ENCODE results near the gene MMP26.

The MMP26 gene

GRCh38 chr11:4677948-4678347 is 26.6 kb upstream of the MMP26 start:
- Histone ChIP-seq H3K27me3 (ENCODE audit: insufficient read depth, low read length, poor library complexity, severe bottlenecking) (no peaks in the 10 kb centered on the region), H3K36me3 (ENCODE audit: insufficient read depth, low read length) (no peaks in the 10 kb centered on the region), H4K20me1 (ENCODE audit: insufficient read depth, low read length, poor library complexity, severe bottlenecking) (no peaks in the 10 kb centered on the region), H3K4me1 (ENCODE audit: insufficient read depth, low read length, poor library complexity, severe bottlenecking) (no peaks in the 10 kb centered on the region), H3K4me3 (ENCODE audit: low read length, poor library complexity, severe bottlenecking) (no peak overlapping the region), H2AFZ (ENCODE audit: low read length) (no peak overlapping the region), H3K79me2 (ENCODE audit: insufficient read depth, low read length) (no peaks in the 10 kb centered on the region), H3K9me3 (ENCODE audit: insufficient read depth, low read depth, low read length) (no peaks in the 10 kb centered on the region), H3F3A (ENCODE audit: low read depth) (no peaks in the 10 kb centered on the region), H3K9ac (ENCODE audit: low read depth, low read length, poor library complexity, severe bottlenecking) (no peak overlapping the region), H3K4me2 (ENCODE audit: low read depth, low read length, poor library complexity, severe bottlenecking) (no peak overlapping the region), H3K9me2 (replicated peaks; ENCODE audit: low read depth, low read length) (no peaks in the 10 kb centered on the region)
- TF ChIP-seq, protein P1, sequence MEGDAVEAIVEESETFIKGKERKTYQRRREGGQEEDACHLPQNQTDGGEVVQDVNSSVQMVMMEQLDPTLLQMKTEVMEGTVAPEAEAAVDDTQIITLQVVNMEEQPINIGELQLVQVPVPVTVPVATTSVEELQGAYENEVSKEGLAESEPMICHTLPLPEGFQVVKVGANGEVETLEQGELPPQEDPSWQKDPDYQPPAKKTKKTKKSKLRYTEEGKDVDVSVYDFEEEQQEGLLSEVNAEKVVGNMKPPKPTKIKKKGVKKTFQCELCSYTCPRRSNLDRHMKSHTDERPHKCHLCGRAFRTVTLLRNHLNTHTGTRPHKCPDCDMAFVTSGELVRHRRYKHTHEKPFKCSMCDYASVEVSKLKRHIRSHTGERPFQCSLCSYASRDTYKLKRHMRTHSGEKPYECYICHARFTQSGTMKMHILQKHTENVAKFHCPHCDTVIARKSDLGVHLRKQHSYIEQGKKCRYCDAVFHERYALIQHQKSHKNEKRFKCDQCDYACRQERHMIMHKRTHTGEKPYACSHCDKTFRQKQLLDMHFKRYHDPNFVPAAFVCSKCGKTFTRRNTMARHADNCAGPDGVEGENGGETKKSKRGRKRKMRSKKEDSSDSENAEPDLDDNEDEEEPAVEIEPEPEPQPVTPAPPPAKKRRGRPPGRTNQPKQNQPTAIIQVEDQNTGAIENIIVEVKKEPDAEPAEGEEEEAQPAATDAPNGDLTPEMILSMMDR (conservative IDR thresholded peaks at IDR 0.05; ENCODE audit: low read length), result no peak
- TF ChIP-seq EZH2phosphoT487 (IDR thresholded peaks at IDR 0.05; ENCODE audit: borderline replicate concordance), result no peak

DNA sequence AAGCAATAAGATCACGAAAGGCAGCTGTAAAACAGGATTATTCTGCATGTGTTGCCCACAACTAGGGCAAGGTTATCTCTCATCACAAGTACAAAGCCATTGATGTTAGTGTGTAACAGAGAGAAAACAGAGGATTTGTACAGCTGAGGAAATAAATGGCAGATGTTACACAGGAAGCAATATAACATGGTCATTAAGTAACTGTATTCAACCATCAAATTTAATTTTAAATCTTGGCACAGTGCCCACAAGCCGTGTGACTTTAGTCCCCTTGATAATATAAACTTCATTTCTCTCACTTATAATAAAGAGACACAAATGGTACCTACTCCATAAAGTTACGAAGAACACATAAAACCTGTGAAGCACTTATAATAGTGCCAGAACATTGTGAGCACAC is 24.2 kb upstream of the MMP26 start:
- Histone ChIP-seq H3K9ac (ENCODE audit: low read depth, low read length, poor library complexity, severe bottlenecking) (no peak overlapping the region), H3K4me1 (ENCODE audit: insufficient read depth, low read length, poor library complexity, severe bottlenecking) (no peaks in the 10 kb centered on the region), H3K4me3 (ENCODE audit: low read length, poor library complexity, severe bottlenecking) (no peak overlapping the region), H3K4me2 (ENCODE audit: low read depth, low read length, poor library complexity, severe bottlenecking) (no peak overlapping the region), H3F3A (ENCODE audit: low read depth) (no peaks in the 10 kb centered on the region), H3K27me3 (ENCODE audit: insufficient read depth, low read length, poor library complexity, severe bottlenecking) (no peaks in the 10 kb centered on the region), H4K20me1 (ENCODE audit: insufficient read depth, low read length, poor library complexity, severe bottlenecking) (no peaks in the 10 kb centered on the region), H2AFZ (ENCODE audit: low read length) (no peak overlapping the region), H3K9me2 (replicated peaks; ENCODE audit: low read depth, low read length) (no peaks in the 10 kb centered on the region), H3K9me3 (ENCODE audit: insufficient read depth, low read depth, low read length) (no peaks in the 10 kb centered on the region), H3K36me3 (ENCODE audit: insufficient read depth, low read length) (no peaks in the 10 kb centered on the region), H3K79me2 (ENCODE audit: insufficient read depth, low read length) (no peaks in the 10 kb centered on the region)
- no peak for TF ChIP-seq EZH2phosphoT487 (IDR thresholded peaks at IDR 0.05; ENCODE audit: borderline replicate concordance)
- TF ChIP-seq, protein P1 (conservative IDR thresholded peaks at IDR 0.05; ENCODE audit: low read length), result no peak

DNA sequence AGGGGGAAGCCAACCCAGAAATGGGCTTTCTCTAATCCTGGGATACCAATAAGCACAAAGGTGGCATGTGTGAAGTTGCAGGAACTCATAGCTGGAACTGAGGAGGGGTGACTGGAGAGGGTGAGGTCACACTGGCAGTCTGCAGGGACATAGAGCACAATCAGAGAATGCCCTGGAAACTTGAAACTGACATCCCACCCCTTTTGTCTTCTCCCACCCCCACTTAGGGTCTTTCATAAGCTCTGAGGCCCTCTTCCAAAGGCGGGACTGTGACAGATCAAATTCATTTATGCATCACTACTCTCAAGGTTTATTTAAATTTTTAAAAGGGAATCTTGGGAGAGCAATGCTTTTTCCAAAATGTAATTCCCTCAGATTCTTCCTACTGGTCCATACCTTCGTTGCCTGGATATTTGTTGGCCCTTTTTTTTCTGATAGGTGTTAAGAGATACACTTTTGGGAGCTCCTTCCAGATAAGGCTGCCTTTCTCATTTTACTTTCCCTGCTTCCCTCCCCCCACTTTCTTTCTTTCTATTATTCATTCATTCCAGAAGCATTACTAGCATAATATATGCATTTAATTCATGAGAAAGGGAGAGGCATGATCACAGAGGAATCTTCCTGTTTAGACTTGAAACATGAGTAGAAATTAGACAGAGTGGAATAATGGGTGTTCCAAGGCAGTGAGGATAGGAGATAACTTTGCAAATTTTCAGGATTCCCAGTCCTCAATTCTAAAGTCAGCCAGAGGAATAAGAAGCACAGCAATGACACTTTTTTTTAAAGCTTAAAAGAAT is 21.8 kb upstream of the MMP26 start:
- no peak overlapping the region for H3K4me3 ChIP-seq (ENCODE audit: low read length, poor library complexity, severe bottlenecking)
- H3F3A ChIP-seq (ENCODE audit: low read depth), result no peaks in the 10 kb centered on the region
- H3K9ac ChIP-seq (ENCODE audit: low read depth, low read length, poor library complexity, severe bottlenecking), result no peak overlapping the region
- TF ChIP-seq, protein P1 (conservative IDR thresholded peaks at IDR 0.05; ENCODE audit: low read length), result no peak
- TF ChIP-seq EZH2phosphoT487 (IDR thresholded peaks at IDR 0.05; ENCODE audit: borderline replicate concordance), result no peak
- no peaks in the 10 kb centered on the region for H3K9me2 ChIP-seq (replicated peaks; ENCODE audit: low read depth, low read length)
- H3K4me1 ChIP-seq (ENCODE audit: insufficient read depth, low read length, poor library complexity, severe bottlenecking), result no peaks in the 10 kb centered on the region
- no peaks in the 10 kb centered on the region for H4K20me1 ChIP-seq (ENCODE audit: insufficient read depth, low read length, poor library complexity, severe bottlenecking)
- no peak overlapping the region for H3K4me2 ChIP-seq (ENCODE audit: low read depth, low read length, poor library complexity, severe bottlenecking)
- no peaks in the 10 kb centered on the region for H3K9me3 ChIP-seq (ENCODE audit: insufficient read depth, low read depth, low read length)
- H3K79me2 ChIP-seq (ENCODE audit: insufficient read depth, low read length), result no peaks in the 10 kb centered on the region
- no peaks in the 10 kb centered on the region for H3K36me3 ChIP-seq (ENCODE audit: insufficient read depth, low read length)
- H2AFZ ChIP-seq (ENCODE audit: low read length), result no peak overlapping the region
- H3K27me3 ChIP-seq (ENCODE audit: insufficient read depth, low read length, poor library complexity, severe bottlenecking), result no peaks in the 10 kb centered on the region
